Prostate gland (tissue), 2 donors: ENCODE data around the gene IPO5. TPM values are rescaled to one million over a fixed set of nuclear protein-coding genes. Genes with fewer than 3 reads are reported as not detected.

Experiments
- DNase-seq: peaks from one replicate; pipeline ENCODE4 v3.0.0-alpha.2; 2019; ENCODE audit warnings: low spot score
- H3K27ac ChIP-seq, 2 donors: fragments of 200-600 bp; sonication (generic); 2 replicates each; pipeline ENCODE4 v1.5.1; 2017 to 2019
- H3K27me3 ChIP-seq: fragments of 200-600 bp; sonication (generic); replicated peaks from 2 replicates; pipeline ENCODE4 v1.5.1; 2019; ENCODE audit not compliant: insufficient read depth
- H3K36me3 ChIP-seq, 2 donors: fragments of 200-600 bp; sonication (generic); 1 replicate in 1 of 2; 2 replicates in 1 of 2; pipeline versions ENCODE4 v1.5.1 to v1.8.1; 2017 to 2019
- H3K4me1 ChIP-seq: fragments of 200-600 bp; sonication (generic); replicated peaks from 2 replicates; pipeline ENCODE4 v1.5.1; 2019
- H3K4me3 ChIP-seq, 2 donors: fragments of 200-600 bp; sonication (generic); 2 replicates each; pipeline ENCODE4 v1.5.1; 2017 to 2019
- H3K9me3 ChIP-seq: fragments of 200-600 bp; sonication (generic); 2 replicates; pipeline ENCODE4 v1.5.1; 2017
- CTCF ChIP-seq, 4 experiments: fragments of 200-600 bp in 2 of 4; fragments of 450-650 bp in 2 of 4; sonication (generic) in 2 of 4; IDR thresholded peaks; 1 replicate in 3 of 4; 2 replicates in 1 of 4; pipeline ENCODE4 v1.5.1; 2016 to 2019; ENCODE audit warnings: antibody characterized with exemption in 4 of 4, mild to moderate bottlenecking in 2 of 4, moderate library complexity in 2 of 4
- POLR2A ChIP-seq: fragments of 450-650 bp; IDR thresholded peaks from one replicate; pipeline ENCODE4 v1.6.1; 2016; ENCODE audit warnings: antibody characterized with exemption, mild to moderate bottlenecking
- POLR2AphosphoS5 ChIP-seq: sonication (generic); formaldehyde crosslinking; IDR thresholded peaks from one replicate; pipeline ENCODE4 v1.6.1; 2017; ENCODE audit warnings: antibody characterized with exemption
- whole genome bisulfite sequencing: methylation state at CpG from one replicate; pipeline ENCODE4 v1.1.5; 2018; 5-methylcytosine and 5-hydroxymethylcytosine counted together
- intact Hi-C: fragments of 100-400 bp; cut with DNase I; formaldehyde crosslinking; loops from one replicate; pipeline ENCODE4 v1.14.2; 2022
- small RNA-seq, 2 donors: library from RNA; depleted of rRNA; stranded (forward); fragments of <200 nt; gene quantifications; one replicate each; pipeline ENCODE3, GENCODE V24; 2016
- total RNA-seq, 2 donors: library from RNA; depleted of rRNA; stranded (reverse); fragments of >200 nt; gene quantifications; one replicate each; pipeline ENCODE4 v1.1.0, GENCODE V29; 2016

The IPO5 gene
- total RNA-seq, 2 donors from 2014 or later, result 59.4 to 117 TPM

- no peaks in the 10 kb centered on the region for H3K36me3 ChIP-seq
- H3K4me3 ChIP-seq, result no peak overlapping the region
- TF ChIP-seq POLR2AphosphoS5 (no peak), POLR2A (no peak), CTCF (IDR thresholded peaks at IDR 0.05) (no peak)
- intact Hi-C loops, result no loop called here
- no peaks in the 10 kb centered on the region for H3K27me3 ChIP-seq
- no peaks in the 10 kb centered on the region for H3K9me3 ChIP-seq
- no peaks in the 10 kb centered on the region for H3K4me1 ChIP-seq
- WGBS, result 43% methylated on average over 9 of the region's 9 CpGs
- DNase-seq, result no peak
- no peak overlapping the region for H3K27ac ChIP-seq
These were observed 115.0 kb downstream of the IPO5 start for GRCh38 chr13:98068521-98068920.

- Histone ChIP-seq H3K4me3 (no peak overlapping the region), H3K27me3 (no peaks in the 10 kb centered on the region), H3K4me1 (no peaks in the 10 kb centered on the region), H3K9me3 (no peaks in the 10 kb centered on the region), H3K27ac (no peak overlapping the region), H3K36me3 (no peaks in the 10 kb centered on the region)
- TF ChIP-seq POLR2AphosphoS5 (no peak), POLR2A (no peak), CTCF (IDR thresholded peaks at IDR 0.05) (no peak)
- intact Hi-C loops, result no loop called here
- 93% methylated on average over 1 of the region's 1 CpG for WGBS
- DNase-seq, result no peak
These were observed 116.5 kb downstream of the IPO5 start for GRCh38 chr13:98069985-98070384.

- no peak for DNase-seq
- intact Hi-C loops, result no loop called here
- H3K36me3 ChIP-seq, result no peaks in the 10 kb centered on the region
- H3K27me3 ChIP-seq, result no peaks in the 10 kb centered on the region
- H3K4me3 ChIP-seq, result no peak overlapping the region
- WGBS, result 88% methylated on average over 1 of the region's 1 CpG
- no peak overlapping the region for H3K27ac ChIP-seq
- H3K9me3 ChIP-seq, result no peaks in the 10 kb centered on the region
- TF ChIP-seq POLR2AphosphoS5, result no peak
- TF ChIP-seq CTCF (IDR thresholded peaks at IDR 0.05), result no peak
- TF ChIP-seq POLR2A, result no peak
- H3K4me1 ChIP-seq, result no peaks in the 10 kb centered on the region
These were observed 117.8 kb downstream of the IPO5 start for GRCh38 chr13:98071316-98071715.

GRCh38 chr13:98072476-98072875 lies 119.0 kb downstream of the IPO5 start:
- H3K4me1 ChIP-seq, result no peaks in the 10 kb centered on the region
- H3K36me3 ChIP-seq, result no peaks in the 10 kb centered on the region
- intact Hi-C loops, result no loop called here
- no peak for DNase-seq
- no peaks in the 10 kb centered on the region for H3K27me3 ChIP-seq
- no peaks in the 10 kb centered on the region for H3K9me3 ChIP-seq
- WGBS, result 85% methylated on average over 2 of the region's 2 CpGs
- no peak overlapping the region for H3K27ac ChIP-seq
- TF ChIP-seq POLR2AphosphoS5 (no peak), POLR2A (no peak), CTCF (IDR thresholded peaks at IDR 0.05) (no peak)
- H3K4me3 ChIP-seq, result no peak overlapping the region

Small RNA genes lying within 50 kb of the gene (small RNA-seq; reads per million reads assigned to genes)
- 0 reads per million in 2 donors for gene FTLP8

Other genes starting within 250 kb of the IPO5 start
- 10 to 100 TPM; 70.6 to 77.5 TPM for gene FARP1, start 189.4 kb downstream of the IPO5 start, total RNA-seq
- 10 to 100 TPM in 1 of 2 donors, not detected in 1; 11.2 TPM for gene RNF113B, start 223.6 kb downstream of the IPO5 start, total RNA-seq